Osteoblast (primary cell): Measurements from ENCODE around the gene PLXNA4. TPM values are rescaled to one million over a fixed set of nuclear protein-coding genes. Genes with fewer than 3 reads are reported as not detected.

Experiments used
- DNase-seq: peaks from one replicate; pipeline ENCODE4 v3.0.0; 2011; ENCODE audit warnings: low spot score, mixed read lengths; ENCODE audit not compliant: insufficient read length; ENCODE audit errors: missing footprints
- H2AFZ ChIP-seq: 2 replicates; pipeline ENCODE4 v1.6.0; 2011; ENCODE audit warnings: mild to moderate bottlenecking, low read length
- H3K27ac ChIP-seq: 2 replicates; pipeline ENCODE4 v1.5.1; 2011; ENCODE audit warnings: mild to moderate bottlenecking, low read depth, low read length, moderate library complexity
- H3K27me3 ChIP-seq: 2 replicates; pipeline ENCODE4 v1.6.0; 2012; ENCODE audit warnings: mild to moderate bottlenecking, control low read depth, inconsistent platforms, low read length, moderate library complexity; ENCODE audit not compliant: insufficient read depth
- H3K36me3 ChIP-seq: 2 replicates; pipeline ENCODE4 v1.5.1; 2011; ENCODE audit warnings: mild to moderate bottlenecking, low read length, control low read depth, moderate library complexity; ENCODE audit not compliant: insufficient read depth
- H3K4me1 ChIP-seq: 2 replicates; pipeline ENCODE4 v1.5.1; 2011; ENCODE audit warnings: mild to moderate bottlenecking, low read length, control low read depth, moderate library complexity; ENCODE audit not compliant: insufficient read depth
- H3K4me2 ChIP-seq: 2 replicates; pipeline ENCODE4 v1.6.0; 2011; ENCODE audit warnings: mild to moderate bottlenecking, low read length; ENCODE audit not compliant: insufficient read depth
- H3K4me3 ChIP-seq: fragments of 200-600 bp; sonication (generic); 3 replicates; pipeline ENCODE4 v1.5.1; 2012; ENCODE audit warnings: mild to moderate bottlenecking, low read length, inconsistent platforms; ENCODE audit not compliant: insufficient read depth
- H3K79me2 ChIP-seq: 2 replicates; pipeline ENCODE4 v1.6.0; 2012; ENCODE audit warnings: mild to moderate bottlenecking, low read length, control low read depth, inconsistent platforms; ENCODE audit not compliant: insufficient read depth
- H3K9me3 ChIP-seq: 2 replicates; pipeline ENCODE4 v1.5.1; 2011; ENCODE audit warnings: low read depth, low read length, control low read depth
- H4K20me1 ChIP-seq: 2 replicates; pipeline ENCODE4 v1.6.0; 2012; ENCODE audit warnings: mild to moderate bottlenecking, low read length, control low read depth; ENCODE audit not compliant: insufficient read depth
- total RNA-seq: library from RNA; depleted of rRNA; stranded (reverse); fragments of >200 nt; gene quantifications from 2 replicates; pipeline ENCODE4 v1.2.3, GENCODE V29; 2012
- TF ChIP-seq, protein P1 (sequence below): IDR thresholded peaks from 2 replicates; pipeline ENCODE4 v1.5.1; 2011; ENCODE audit warnings: mild to moderate bottlenecking, low read depth, low read length, moderate library complexity; ENCODE audit errors: extremely low read depth

Gene PLXNA4
- total RNA-seq, 1 donor: 4.3 TPM

DNA sequence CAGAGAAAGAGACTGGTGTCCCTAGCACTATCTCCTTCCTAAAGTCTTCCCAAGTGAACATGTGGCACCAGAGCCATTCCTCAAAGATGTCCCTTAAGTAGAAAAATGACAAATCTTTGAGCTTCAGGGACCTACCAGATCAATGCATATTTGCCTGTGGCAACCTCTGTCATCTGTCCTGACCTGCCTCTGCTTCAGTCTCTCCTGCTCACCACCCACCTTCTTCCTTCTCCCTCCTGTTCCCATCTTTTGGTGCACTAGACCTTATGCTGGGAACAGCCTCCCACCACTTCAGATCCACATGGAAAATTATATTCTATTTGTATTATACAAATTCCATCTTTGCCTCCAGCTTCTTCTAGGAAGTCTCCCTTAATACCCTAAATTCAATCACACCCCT, 386.4 kb downstream of the PLXNA4 start:
- TF ChIP-seq, protein P1, sequence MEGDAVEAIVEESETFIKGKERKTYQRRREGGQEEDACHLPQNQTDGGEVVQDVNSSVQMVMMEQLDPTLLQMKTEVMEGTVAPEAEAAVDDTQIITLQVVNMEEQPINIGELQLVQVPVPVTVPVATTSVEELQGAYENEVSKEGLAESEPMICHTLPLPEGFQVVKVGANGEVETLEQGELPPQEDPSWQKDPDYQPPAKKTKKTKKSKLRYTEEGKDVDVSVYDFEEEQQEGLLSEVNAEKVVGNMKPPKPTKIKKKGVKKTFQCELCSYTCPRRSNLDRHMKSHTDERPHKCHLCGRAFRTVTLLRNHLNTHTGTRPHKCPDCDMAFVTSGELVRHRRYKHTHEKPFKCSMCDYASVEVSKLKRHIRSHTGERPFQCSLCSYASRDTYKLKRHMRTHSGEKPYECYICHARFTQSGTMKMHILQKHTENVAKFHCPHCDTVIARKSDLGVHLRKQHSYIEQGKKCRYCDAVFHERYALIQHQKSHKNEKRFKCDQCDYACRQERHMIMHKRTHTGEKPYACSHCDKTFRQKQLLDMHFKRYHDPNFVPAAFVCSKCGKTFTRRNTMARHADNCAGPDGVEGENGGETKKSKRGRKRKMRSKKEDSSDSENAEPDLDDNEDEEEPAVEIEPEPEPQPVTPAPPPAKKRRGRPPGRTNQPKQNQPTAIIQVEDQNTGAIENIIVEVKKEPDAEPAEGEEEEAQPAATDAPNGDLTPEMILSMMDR: no peak
- Histone ChIP-seq H3K79me2 (no peaks in the 10 kb centered on the region), H3K36me3 (no peaks in the 10 kb centered on the region), H3K9me3 (peaks cover 3% of the 10 kb centered on the region), H3K4me3 (no peak overlapping the region), H3K4me1 (no peaks in the 10 kb centered on the region), H3K27me3 (no peaks in the 10 kb centered on the region), H2AFZ (no peak overlapping the region), H3K4me2 (no peak overlapping the region), H4K20me1 (no peaks in the 10 kb centered on the region), H3K27ac (no peak overlapping the region)
- no peak for DNase-seq

- TF ChIP-seq, protein P1: no peak
- Histone ChIP-seq H2AFZ (no peak overlapping the region), H4K20me1 (no peaks in the 10 kb centered on the region), H3K4me1 (no peaks in the 10 kb centered on the region), H3K9me3 (peaks cover 3% of the 10 kb centered on the region), H3K4me2 (no peak overlapping the region), H3K27ac (no peak overlapping the region), H3K79me2 (no peaks in the 10 kb centered on the region), H3K27me3 (no peaks in the 10 kb centered on the region), H3K36me3 (no peaks in the 10 kb centered on the region), H3K4me3 (no peak overlapping the region)
- DNase-seq: no peak
These were observed 388.1 kb downstream of the PLXNA4 start for GRCh38 chr7:132187869-132188789.

GRCh38 chr7:132187391-132187790, 388.9 kb downstream of the PLXNA4 start:
- no peaks in the 10 kb centered on the region for H4K20me1 ChIP-seq
- H3K27me3 ChIP-seq: no peaks in the 10 kb centered on the region
- no peaks in the 10 kb centered on the region for H3K79me2 ChIP-seq
- no peaks in the 10 kb centered on the region for H3K4me1 ChIP-seq
- H3K4me2 ChIP-seq: no peak overlapping the region
- H3K27ac ChIP-seq: no peak overlapping the region
- peaks cover 3% of the 10 kb centered on the region for H3K9me3 ChIP-seq
- H3K36me3 ChIP-seq: no peaks in the 10 kb centered on the region
- no peak overlapping the region for H3K4me3 ChIP-seq
- TF ChIP-seq, protein P1: no peak
- no peak overlapping the region for H2AFZ ChIP-seq
- no peak for DNase-seq

DNA sequence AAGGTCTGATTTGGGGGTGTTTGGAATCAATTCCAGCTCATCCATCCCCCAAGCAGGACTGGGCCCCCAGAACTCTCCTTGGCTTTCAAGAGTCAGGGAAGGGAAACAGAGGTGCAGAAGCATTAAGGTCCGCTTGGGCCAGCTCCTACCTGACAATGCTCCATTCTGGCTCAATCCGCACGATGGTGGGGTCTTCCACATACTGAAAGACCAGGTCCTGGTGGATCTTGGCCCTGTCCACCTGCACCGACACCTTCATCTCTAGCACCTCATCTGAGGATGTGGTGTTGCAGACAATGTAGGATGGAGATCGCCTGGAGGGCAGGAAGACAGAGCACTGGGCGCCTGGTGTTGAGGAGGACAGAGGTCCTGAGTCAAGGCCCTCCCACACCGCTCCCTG, 391.1 kb downstream of the PLXNA4 start:
- Histone ChIP-seq H3K4me3 (no peak overlapping the region), H2AFZ (no peak overlapping the region), H3K4me1 (no peaks in the 10 kb centered on the region), H3K27me3 (no peaks in the 10 kb centered on the region), H3K27ac (no peak overlapping the region), H4K20me1 (no peaks in the 10 kb centered on the region), H3K4me2 (no peak overlapping the region), H3K79me2 (no peaks in the 10 kb centered on the region), H3K36me3 (no peaks in the 10 kb centered on the region), H3K9me3 (peaks cover 3% of the 10 kb centered on the region)
- no peak for DNase-seq
- TF ChIP-seq, protein P1: no peak
